CD4-positive, alpha-beta T cell (primary cell): ENCODE measurements around the gene TNS3. TPM values are rescaled to one million over a fixed set of nuclear protein-coding genes. Genes with fewer than 3 reads are reported as not detected.
A peak's percentile ranks its signal among the peaks of the same experiment; 100 is the strongest.

ENCODE experiments used
- ATAC-seq: fragments of 200-7000 bp; cut with Tn5 transposase; one replicate; pipeline ENCODE4 v1.10.0; 2022; ENCODE audit warnings: mild to moderate bottlenecking; ENCODE audit not compliant: poor library complexity
- CTCF ChIA-PET: fragments of 350-600 bp; sonication (Branson Sonifier 250); formaldehyde crosslinking; loops from one replicate; lab custom pipeline; 2021; ENCODE audit warnings: antibody characterized with exemption, inconsistent platforms; lab: Charles Lee
- POLR2A ChIA-PET: fragments of 350-600 bp; sonication (Branson Sonifier 250); formaldehyde crosslinking; loops from one replicate; lab custom pipeline; 2021; ENCODE audit warnings: antibody characterized with exemption, inconsistent platforms; lab: Charles Lee
- DNase-seq, 14 experiments: peaks; one replicate each; pipeline ENCODE4 v3.0.0-alpha.2; 2013 to 2020; ENCODE audit warnings: mixed read lengths in 2 of 14
- H3K27ac ChIP-seq, 2 donors: one replicate each; pipeline versions ENCODE4 v1.5.1 to v1.7.0; 2013; ENCODE audit warnings: low read length in 2 of 2, low read depth in 1 of 2, mild to moderate bottlenecking in 1 of 2
- H3K27me3 ChIP-seq, 2 experiments: 1 replicate in 1 of 2; 2 replicates in 1 of 2; pipeline versions ENCODE4 v1.6.1 to v1.7.0; 2013; ENCODE audit warnings: low read length in 2 of 2, control low read depth in 1 of 2, mild to moderate bottlenecking in 1 of 2, moderate library complexity in 1 of 2; ENCODE audit not compliant: insufficient read depth in 2 of 2, control insufficient read depth in 1 of 2
- H3K36me3 ChIP-seq: one replicate; pipeline ENCODE4 v1.6.1; 2013; ENCODE audit warnings: low read length, control low read depth; ENCODE audit not compliant: insufficient read depth
- H3K4me1 ChIP-seq: one replicate; pipeline ENCODE4 v1.6.1; 2013; ENCODE audit warnings: low read length, control low read depth; ENCODE audit not compliant: insufficient read depth
- H3K4me3 ChIP-seq: one replicate; pipeline ENCODE4 v1.5.1; 2013; ENCODE audit warnings: mild to moderate bottlenecking, low read length, moderate library complexity
- H3K9me3 ChIP-seq, 2 experiments: 1 replicate in 1 of 2; 2 replicates in 1 of 2; pipeline versions ENCODE4 v1.6.1 to v1.7.0; 2013; ENCODE audit warnings: low read length in 2 of 2, mild to moderate bottlenecking in 2 of 2, control low read depth in 1 of 2, moderate library complexity in 1 of 2; ENCODE audit not compliant: control insufficient read depth in 1 of 2, insufficient read depth in 1 of 2
- H3K27ac Mint-ChIP-seq: one replicate; pipeline ENCODE4 v1.8.0; 2020; ENCODE audit warnings: mixed read lengths
- H3K27me3 Mint-ChIP-seq: one replicate; pipeline ENCODE4 v1.8.0; 2021; ENCODE audit warnings: mixed read lengths
- H3K36me3 Mint-ChIP-seq: one replicate; pipeline ENCODE4 v1.8.0; 2021; ENCODE audit warnings: low read depth, mixed read lengths
- H3K4me1 Mint-ChIP-seq: one replicate; pipeline ENCODE4 v1.8.0; 2021; ENCODE audit warnings: low read depth, mixed read lengths
- H3K4me3 Mint-ChIP-seq: one replicate; pipeline ENCODE4 v1.8.0; 2020; ENCODE audit warnings: mild to moderate bottlenecking, mixed read lengths
- H3K9me3 Mint-ChIP-seq: one replicate; pipeline ENCODE4 v1.8.0; 2020; ENCODE audit warnings: mixed read lengths
- intact Hi-C, 2 experiments: fragments of 100-400 bp; cut with DNase I in 1 of 2; cut with micrococcal nuclease in 1 of 2; formaldehyde crosslinking; loops; one replicate each; pipeline versions ENCODE4 v1.15.1 to v1.9.0; 2023 to 2025; cut with DNase I, micrococcal nuclease
- total RNA-seq, 174 experiments: library from RNA in 2 of 174; stranded (reverse) in 2 of 174; gene quantifications; one replicate each; pipeline ENCODE4 v1.2.3 and lab custom pipeline; 2021 to 2026
- TF ChIP-seq, protein P1 (sequence below): fragments of 200-600 bp; IDR thresholded peaks from one replicate; pipeline ENCODE4 v1.8.0; 2022; ENCODE audit warnings: antibody characterized with exemption, mild to moderate bottlenecking

TNS3 gene
- total RNA-seq, 2 experiments from 2014 or later = 0.16 to 0.47 TPM

- Histone ChIP-seq H3K4me1 (no peaks in the 10 kb centered on the region), H3K36me3 (no peaks in the 10 kb centered on the region), H3K27ac (no peak overlapping the region), H3K9me3 (peaks cover 0 to 7% of the 10 kb centered on the region in 2 experiments), H3K4me3 (no peak overlapping the region), H3K27me3 (no peaks in the 10 kb centered on the region)
- Mint-ChIP-seq H3K4me3 (no peak overlapping the region), H3K36me3 (no peaks in the 10 kb centered on the region), H3K27ac (no peak overlapping the region), H3K4me1 (no peaks in the 10 kb centered on the region), H3K9me3 (peaks cover 4% of the 10 kb centered on the region), H3K27me3 (no peaks in the 10 kb centered on the region)
- TF ChIP-seq, protein P1, sequence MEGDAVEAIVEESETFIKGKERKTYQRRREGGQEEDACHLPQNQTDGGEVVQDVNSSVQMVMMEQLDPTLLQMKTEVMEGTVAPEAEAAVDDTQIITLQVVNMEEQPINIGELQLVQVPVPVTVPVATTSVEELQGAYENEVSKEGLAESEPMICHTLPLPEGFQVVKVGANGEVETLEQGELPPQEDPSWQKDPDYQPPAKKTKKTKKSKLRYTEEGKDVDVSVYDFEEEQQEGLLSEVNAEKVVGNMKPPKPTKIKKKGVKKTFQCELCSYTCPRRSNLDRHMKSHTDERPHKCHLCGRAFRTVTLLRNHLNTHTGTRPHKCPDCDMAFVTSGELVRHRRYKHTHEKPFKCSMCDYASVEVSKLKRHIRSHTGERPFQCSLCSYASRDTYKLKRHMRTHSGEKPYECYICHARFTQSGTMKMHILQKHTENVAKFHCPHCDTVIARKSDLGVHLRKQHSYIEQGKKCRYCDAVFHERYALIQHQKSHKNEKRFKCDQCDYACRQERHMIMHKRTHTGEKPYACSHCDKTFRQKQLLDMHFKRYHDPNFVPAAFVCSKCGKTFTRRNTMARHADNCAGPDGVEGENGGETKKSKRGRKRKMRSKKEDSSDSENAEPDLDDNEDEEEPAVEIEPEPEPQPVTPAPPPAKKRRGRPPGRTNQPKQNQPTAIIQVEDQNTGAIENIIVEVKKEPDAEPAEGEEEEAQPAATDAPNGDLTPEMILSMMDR = no peak
- ChIA-PET CTCF (no interaction called here), POLR2A (no interaction called here)
- no peak for DNase-seq
- ATAC-seq = no peak
- intact Hi-C loops = loop anchor here in 1 of 2 experiments (2.0 kb wide), 1 partner anchor 552 kb away; no protein-coding TSS in a partner anchor
These were observed 315.1 kb downstream of the TNS3 start for GRCh38 chr7:47266799-47267198.

- Histone ChIP-seq H3K36me3 (no peaks in the 10 kb centered on the region), H3K27ac (no peak overlapping the region), H3K9me3 (peaks cover 0 to 7% of the 10 kb centered on the region in 2 experiments), H3K4me3 (no peak overlapping the region), H3K27me3 (no peaks in the 10 kb centered on the region), H3K4me1 (no peaks in the 10 kb centered on the region)
- intact Hi-C loops = loop anchor here in 1 of 2 experiments (2.0 kb wide), 1 partner anchor 553 kb away; no protein-coding TSS in a partner anchor
- Mint-ChIP-seq H3K36me3 (no peaks in the 10 kb centered on the region), H3K4me3 (no peak overlapping the region), H3K27ac (no peak overlapping the region), H3K9me3 (peaks cover 4% of the 10 kb centered on the region), H3K4me1 (no peaks in the 10 kb centered on the region), H3K27me3 (no peaks in the 10 kb centered on the region)
- ChIA-PET CTCF (no interaction called here), POLR2A (no interaction called here)
- DNase-seq (peak in 2 of 14 experiments; percentile 23 to 35), ATAC-seq (no peak)
- TF ChIP-seq, protein P1 = peak; percentile 30
These were observed 315.7 kb downstream of the TNS3 start for GRCh38 chr7:47266131-47266706.

GRCh38 chr7:47265621-47266020, 316.3 kb downstream of the TNS3 start:
- DNase-seq = no peak
- Mint-ChIP-seq H3K36me3 (no peaks in the 10 kb centered on the region), H3K4me1 (no peaks in the 10 kb centered on the region)

More at GRCh38 chr7:47265621-47266020, 316.3 kb downstream of the TNS3 start:
- H3K36me3 ChIP-seq = no peaks in the 10 kb centered on the region
- intact Hi-C loops = loop anchor here in 1 of 2 experiments (2.0 kb wide), 1 partner anchor 553 kb away; no protein-coding TSS in a partner anchor
- CTCF ChIA-PET = no interaction called here
- ATAC-seq = no peak
- POLR2A ChIA-PET = no interaction called here
- peaks cover 4% of the 10 kb centered on the region for H3K9me3 Mint-ChIP-seq
- TF ChIP-seq, protein P1 = no peak
- H3K27me3 ChIP-seq = no peaks in the 10 kb centered on the region
- no peaks in the 10 kb centered on the region for H3K4me1 ChIP-seq
- H3K4me3 Mint-ChIP-seq = no peak overlapping the region
- no peak overlapping the region for H3K4me3 ChIP-seq
- H3K27me3 Mint-ChIP-seq = no peaks in the 10 kb centered on the region
- peaks cover 0 to 7% of the 10 kb centered on the region in 2 experiments for H3K9me3 ChIP-seq
- no peak overlapping the region for H3K27ac Mint-ChIP-seq
- no peak overlapping the region for H3K27ac ChIP-seq
